Parietal lobe (tissue), 2 donors: ENCODE data around the gene CUEDC2. TPM values are rescaled to one million over a fixed set of nuclear protein-coding genes. Genes with fewer than 3 reads are reported as not detected.

Source experiments
- small RNA-seq: library from RNA; depleted of rRNA; stranded (forward); fragments of <200 nt; gene quantifications from one replicate; pipeline ENCODE3, GENCODE V24; 2014; ENCODE audit warnings: low replicate concordance
- total RNA-seq: library from RNA; depleted of rRNA; stranded (reverse); fragments of >200 nt; gene quantifications from one replicate; pipeline ENCODE4 v1.2.3, GENCODE V29; 2014

CUEDC2 gene, protein sequence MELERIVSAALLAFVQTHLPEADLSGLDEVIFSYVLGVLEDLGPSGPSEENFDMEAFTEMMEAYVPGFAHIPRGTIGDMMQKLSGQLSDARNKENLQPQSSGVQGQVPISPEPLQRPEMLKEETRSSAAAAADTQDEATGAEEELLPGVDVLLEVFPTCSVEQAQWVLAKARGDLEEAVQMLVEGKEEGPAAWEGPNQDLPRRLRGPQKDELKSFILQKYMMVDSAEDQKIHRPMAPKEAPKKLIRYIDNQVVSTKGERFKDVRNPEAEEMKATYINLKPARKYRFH
- total RNA-seq, result 48.2 TPM

DNA sequence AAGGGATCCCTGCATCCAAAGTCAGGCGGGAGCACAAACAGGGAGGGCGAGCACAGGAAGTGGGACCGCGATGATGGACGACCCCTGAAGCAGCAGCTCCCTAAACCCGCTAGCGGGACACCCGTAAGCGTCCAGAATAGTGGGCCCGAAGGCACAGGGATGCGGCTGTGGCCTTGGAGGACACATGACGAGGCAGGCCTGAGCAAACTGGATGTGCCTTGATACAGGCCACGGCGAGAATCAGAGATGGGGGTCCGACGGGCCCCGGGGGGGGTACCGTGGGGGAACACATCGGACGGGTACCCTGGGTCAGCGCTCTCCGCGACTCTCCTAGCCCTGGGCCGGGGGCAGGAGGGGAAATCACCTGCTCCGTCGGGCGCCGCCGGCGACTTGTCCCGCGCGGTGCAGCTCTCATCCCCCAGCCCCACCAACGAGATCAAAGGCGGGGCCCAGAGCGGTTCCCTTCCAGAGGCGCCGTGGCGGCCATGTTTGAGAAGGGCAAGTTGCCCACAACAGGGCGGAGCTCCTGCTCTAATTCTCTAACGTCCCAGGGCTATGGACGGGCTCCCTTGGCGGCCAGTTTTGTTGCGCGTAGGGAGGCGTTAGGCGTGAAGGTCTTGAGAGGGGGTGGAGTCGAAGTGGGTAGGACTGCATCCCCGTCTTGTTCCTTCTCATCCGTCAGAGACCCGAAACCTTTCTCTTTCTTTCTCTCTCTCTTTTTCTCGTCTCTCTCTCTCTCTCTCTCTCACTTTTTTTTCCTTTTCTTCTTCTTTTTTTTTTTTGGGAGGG is at the start of gene CUEDC2:
CUEDC2 (minus strand) TSS at position 413 of the 789 bp plus-strand sequence. CDS start 7,386 bp downstream, outside the sequence.

DNA sequence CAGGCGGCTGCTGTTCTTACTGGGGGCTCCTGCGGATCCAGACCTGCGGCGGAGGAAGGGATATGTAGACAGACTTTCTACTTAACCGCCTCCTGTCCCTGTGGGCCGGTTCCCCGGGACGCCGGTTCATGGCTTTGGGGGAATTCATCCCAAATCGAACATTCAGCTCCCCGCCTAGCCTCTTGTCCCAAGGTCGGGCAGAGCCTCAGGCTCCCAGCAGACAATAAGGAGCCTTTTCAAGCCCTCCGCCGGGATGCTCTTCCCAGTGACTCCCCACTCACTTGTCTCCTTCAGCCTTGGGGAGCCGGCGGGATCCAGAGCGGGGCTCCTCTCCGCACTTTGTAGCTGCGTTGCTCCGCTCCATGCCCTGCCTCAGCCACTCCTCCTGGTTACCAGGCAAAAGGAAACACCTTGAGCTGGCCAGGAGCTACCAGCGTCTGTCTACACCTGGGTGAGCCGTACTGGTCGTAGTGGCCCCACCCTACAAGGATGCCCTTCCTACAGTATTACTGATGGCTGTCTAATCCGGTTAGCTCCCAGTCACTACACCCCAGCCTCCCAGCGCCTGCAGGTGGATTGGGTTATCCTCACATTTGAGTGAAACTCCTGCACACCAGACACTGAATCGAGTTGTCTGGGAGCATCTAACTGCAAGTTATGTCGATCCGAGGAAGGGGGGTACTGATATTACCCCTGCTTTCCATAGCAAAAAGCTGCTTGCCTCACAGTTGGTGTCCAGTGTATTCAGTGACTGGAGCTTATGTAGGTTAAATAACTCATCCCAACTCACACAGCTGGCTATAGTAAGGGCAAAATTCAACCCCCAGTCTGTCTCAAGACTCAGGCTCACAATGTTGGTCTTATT is 19.0 kb upstream of the CUEDC2 start, which contains the start of gene C10orf95:
C10orf95 (minus strand) TSS at position 439 of the 865 bp plus-strand sequence. CDS start 450 bp downstream, outside the sequence.

DNA sequence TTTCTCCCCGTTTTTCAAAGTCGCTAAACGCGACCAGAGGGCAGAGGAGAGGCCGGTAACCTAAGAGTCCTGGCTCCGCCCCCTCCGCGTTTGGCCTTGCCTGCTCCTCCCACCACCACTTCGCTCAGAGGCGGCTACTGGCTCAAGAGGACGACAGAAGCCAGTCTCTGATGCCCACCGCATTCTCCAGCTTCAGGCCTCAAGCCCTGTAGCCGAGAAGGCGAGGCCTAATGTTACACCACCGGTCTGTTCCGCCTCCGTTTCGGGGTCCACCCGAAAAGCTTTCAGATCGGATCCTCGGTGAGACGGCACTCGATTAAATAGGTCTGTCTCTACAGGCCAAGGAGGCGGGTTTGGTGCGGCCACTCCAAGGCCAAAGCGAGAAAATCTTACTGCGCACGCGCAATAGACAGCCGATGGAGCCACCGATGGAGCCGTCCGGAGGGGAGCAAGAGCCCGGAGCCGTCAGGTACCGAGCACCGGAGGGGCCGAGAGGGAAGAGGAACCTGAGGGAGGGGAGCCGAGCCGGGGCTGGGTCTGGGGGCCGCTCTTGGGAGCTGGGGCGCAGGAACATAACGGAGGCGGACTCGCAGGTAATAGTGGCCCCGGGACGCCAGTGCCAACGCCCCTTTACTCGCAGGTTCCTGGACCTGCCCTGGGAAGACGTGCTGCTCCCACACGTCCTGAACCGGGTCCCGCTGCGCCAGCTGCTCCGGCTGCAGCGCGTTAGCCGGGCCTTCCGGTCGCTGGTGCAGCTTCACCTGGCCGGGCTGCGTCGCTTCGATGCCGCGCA is 11.5 kb downstream of the CUEDC2 start, which contains the start of gene FBXL15:
FBXL15 (plus strand) TSS at position 123 of the 793 bp plus-strand sequence; CDS start at position 417, 294 bp downstream.

DNA sequence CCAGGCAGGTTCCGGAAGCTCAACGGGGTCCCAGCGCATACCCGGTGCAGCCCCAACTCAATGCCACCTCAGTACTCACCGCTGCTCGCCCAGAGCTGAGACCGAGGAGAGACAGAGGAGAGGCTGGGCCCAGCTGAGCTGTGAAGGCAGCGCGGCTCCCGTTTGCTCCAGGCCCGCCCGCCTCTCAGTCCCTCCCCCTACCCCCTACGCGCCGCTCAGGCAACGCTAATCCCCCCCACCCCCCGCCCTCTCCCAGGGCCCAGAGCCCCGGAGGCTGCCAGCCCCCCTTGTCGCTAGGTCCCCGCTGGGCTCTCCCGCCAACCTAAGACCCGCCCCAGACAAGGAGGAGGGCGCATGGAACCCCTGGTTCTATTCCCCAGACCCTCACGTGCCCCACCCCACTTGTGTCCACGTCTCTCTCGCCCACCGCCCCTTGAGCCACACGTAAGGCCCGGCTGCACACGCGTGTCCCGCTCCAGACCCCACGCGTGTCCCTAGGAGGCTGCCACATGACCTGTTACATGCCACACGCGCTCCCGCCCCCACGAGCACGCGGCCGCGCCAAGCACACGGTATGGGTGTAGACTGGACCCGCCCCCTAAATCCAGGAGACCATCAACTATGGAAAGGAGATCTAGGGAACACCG is 13.6 kb downstream of the CUEDC2 start, which contains the start of gene PSD:
PSD (minus strand) TSS at position 164 of the 647 bp plus-strand sequence. CDS start 1,747 bp downstream, outside the sequence.

DNA sequence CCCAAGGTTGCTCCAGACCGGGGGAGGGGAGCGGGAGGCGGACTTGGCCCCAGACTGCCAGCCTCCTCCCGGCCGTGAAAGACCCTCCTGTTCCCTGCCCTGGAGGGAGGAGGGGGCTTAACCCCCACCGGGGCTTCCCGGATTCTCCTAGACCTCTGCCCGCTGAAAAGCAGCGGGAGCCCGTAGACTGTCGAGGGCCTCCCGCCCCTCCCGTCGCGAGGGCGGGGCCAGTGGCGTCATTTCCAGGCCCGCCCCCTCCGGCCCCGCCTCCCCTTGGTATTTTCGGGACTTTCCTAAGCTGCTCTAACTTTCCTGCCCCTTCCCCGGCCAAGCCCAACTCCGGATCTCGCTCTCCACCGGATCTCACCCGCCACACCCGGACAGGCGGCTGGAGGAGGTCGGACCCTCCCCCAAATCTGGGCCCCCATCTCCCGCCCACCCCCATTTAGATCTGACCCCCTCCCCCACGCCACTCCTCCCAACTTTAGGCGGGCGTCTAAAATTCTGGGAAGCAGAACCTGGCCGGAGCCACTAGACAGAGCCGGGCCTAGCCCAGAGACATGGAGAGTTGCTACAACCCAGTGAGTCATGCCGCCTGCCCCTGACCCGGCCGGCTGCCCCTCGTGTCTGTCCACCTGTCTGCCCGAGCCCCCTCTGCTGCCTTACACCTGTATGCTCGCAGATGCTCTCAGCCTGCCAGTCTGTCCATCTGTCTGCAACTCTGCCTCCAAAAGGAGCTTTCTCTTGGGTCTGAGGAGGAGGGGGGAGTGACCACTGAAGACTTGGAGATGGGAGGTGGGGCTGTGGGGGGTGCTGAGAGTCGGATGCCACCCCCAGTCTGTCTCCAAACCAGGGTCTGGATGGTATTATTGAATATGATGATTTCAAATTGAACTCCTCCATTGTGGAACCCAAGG is 36.7 kb downstream of the CUEDC2 start, which contains the start of gene NFKB2:
NFKB2 (plus strand) TSS at position 306 of the 917 bp plus-strand sequence; CDS start at position 561, 255 bp downstream.

Small RNAs within 50 kb of the gene (small RNA-seq; reads per million reads assigned to genes)
- 239 reads per million, percentile 96 among the genes with 10 or more reads in this experiment for gene MIR146B

Other genes with a start within 250 kb of the CUEDC2 start
- not detected for gene ELOVL3, start 206.3 kb downstream of the CUEDC2 start, total RNA-seq
- gene PITX3, start 191.1 kb downstream of the CUEDC2 start, total RNA-seq, result not detected
- 35.4 TPM for gene GBF1, start 187.0 kb downstream of the CUEDC2 start, total RNA-seq
- 1.6 TPM for gene NFKB2, start 36.9 kb downstream of the CUEDC2 start, total RNA-seq
- 124 TPM for gene PSD, start 13.8 kb downstream of the CUEDC2 start, total RNA-seq
- gene FBXL15, start 11.7 kb downstream of the CUEDC2 start, total RNA-seq, result 9.4 TPM
- gene C10orf95, start 19.0 kb upstream of the CUEDC2 start, total RNA-seq, result not detected
- gene ACTR1A, start 70.1 kb upstream of the CUEDC2 start, total RNA-seq, result 172 TPM
- gene SUFU, start 71.4 kb upstream of the CUEDC2 start, total RNA-seq, result 7.5 TPM
- gene TRIM8, start 211.9 kb upstream of the CUEDC2 start, total RNA-seq, result 34.1 TPM